ENCODE measurements around the gene OGDHL.
"Not testable (repeated sequence)": the region's sequence is repeated elsewhere in the genome, so short reads cannot be mapped to it uniquely, and the experiment has no call there.

OGDHL gene

DNA sequence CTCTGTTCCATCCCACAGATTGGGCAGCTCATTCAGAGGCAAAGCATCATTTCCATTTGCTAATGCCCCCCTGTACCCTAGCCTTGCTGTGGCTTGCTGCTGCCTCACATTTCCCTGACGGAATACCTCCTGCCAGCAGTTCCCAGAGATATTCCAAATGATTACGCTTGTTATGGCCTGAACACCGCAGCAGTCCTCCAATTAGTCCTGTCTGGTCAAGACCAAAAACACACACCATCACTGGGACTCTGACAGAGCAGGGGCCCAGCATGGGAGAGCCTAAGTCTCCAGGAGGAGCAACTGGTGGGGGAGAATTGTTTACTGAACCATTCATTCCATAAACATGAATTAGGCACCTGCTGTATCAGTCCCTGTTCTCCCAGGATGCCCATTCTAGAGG is 6.1 kb downstream of the OGDHL start:
- H3K36me3 ChIP-seq (ENCODE audit: insufficient read depth, low read length) = no peaks in the 10 kb centered on the region
- peaks cover 0 to 4% of the 10 kb centered on the region in 2 donors for H3K27me3 ChIP-seq (ENCODE audit: control insufficient read depth in 1 of 2, insufficient read depth in 2 of 2, low read length in 2 of 2)
- H3K4me1 ChIP-seq (ENCODE audit: insufficient read depth, low read length) = no peaks in the 10 kb centered on the region
- no peak overlapping the region for H3K4me3 ChIP-seq (ENCODE audit: low read depth in 1 of 2, low read length in 2 of 2)
- H3K9ac ChIP-seq (ENCODE audit: low read length) = no peak overlapping the region
- H3K9me3 ChIP-seq (ENCODE audit: low read length) = no peaks in the 10 kb centered on the region
- H3K27ac ChIP-seq (ENCODE audit: low read depth, low read length) = no peak overlapping the region

DNA sequence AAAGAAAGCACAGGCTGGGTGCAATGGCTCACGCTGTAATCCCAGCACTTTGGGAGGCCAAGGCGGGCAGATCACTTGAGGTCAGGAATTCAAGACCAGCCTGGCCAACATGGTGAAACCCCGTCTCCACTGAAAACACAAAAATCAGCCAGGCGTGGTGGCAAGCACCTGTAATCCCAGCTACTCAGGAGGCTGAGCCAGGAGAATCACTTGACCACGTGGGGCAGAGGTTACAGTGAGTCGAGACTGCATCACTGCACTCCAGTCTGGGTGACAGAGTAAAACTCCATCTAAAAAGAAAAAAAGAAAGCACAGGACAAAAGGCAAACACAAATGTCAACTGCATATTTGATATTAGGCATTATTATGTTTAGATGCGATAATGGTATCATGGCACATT is 7.2 kb downstream of the OGDHL start:
- H3K4me3 ChIP-seq (ENCODE audit: low read depth in 1 of 2, low read length in 2 of 2); H3K9ac ChIP-seq (ENCODE audit: low read length); H3K27me3 ChIP-seq (ENCODE audit: control insufficient read depth in 1 of 2, insufficient read depth in 2 of 2, low read length in 2 of 2); H3K9me3 ChIP-seq (ENCODE audit: low read length); H3K36me3 ChIP-seq (ENCODE audit: insufficient read depth, low read length); H3K27ac ChIP-seq (ENCODE audit: low read depth, low read length); H3K4me1 ChIP-seq (ENCODE audit: insufficient read depth, low read length): not testable (repeated sequence)

DNA sequence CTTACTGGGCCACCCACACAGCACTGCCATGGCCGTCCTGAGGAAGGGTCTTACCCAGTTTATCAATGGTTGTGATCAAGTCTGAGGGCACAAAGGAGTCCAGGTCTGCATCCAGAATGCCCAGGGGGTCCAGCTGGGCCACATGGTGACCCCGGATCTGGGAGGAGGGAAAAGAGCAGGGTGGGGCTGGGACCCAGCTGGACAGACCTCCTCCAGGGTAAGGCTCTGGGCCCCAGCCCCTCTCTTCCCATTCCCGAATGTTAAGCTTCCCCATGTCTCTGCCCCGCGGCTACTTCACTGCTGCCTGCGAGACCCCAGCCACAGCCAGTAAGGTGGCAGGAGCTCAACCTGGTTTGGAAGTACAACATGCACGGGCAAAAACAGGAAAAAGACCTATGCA is 9.5 kb downstream of the OGDHL start:
- no peaks in the 10 kb centered on the region for H3K4me1 ChIP-seq (ENCODE audit: insufficient read depth, low read length)
- H3K4me3 ChIP-seq (ENCODE audit: low read depth in 1 of 2, low read length in 2 of 2) = no peak overlapping the region
- no peak overlapping the region for H3K27ac ChIP-seq (ENCODE audit: low read depth, low read length)
- no peaks in the 10 kb centered on the region for H3K27me3 ChIP-seq (ENCODE audit: control insufficient read depth in 1 of 2, insufficient read depth in 2 of 2, low read length in 2 of 2)
- no peaks in the 10 kb centered on the region for H3K9me3 ChIP-seq (ENCODE audit: low read length)
- H3K36me3 ChIP-seq (ENCODE audit: insufficient read depth, low read length) = no peaks in the 10 kb centered on the region
- no peak overlapping the region for H3K9ac ChIP-seq (ENCODE audit: low read length)

DNA sequence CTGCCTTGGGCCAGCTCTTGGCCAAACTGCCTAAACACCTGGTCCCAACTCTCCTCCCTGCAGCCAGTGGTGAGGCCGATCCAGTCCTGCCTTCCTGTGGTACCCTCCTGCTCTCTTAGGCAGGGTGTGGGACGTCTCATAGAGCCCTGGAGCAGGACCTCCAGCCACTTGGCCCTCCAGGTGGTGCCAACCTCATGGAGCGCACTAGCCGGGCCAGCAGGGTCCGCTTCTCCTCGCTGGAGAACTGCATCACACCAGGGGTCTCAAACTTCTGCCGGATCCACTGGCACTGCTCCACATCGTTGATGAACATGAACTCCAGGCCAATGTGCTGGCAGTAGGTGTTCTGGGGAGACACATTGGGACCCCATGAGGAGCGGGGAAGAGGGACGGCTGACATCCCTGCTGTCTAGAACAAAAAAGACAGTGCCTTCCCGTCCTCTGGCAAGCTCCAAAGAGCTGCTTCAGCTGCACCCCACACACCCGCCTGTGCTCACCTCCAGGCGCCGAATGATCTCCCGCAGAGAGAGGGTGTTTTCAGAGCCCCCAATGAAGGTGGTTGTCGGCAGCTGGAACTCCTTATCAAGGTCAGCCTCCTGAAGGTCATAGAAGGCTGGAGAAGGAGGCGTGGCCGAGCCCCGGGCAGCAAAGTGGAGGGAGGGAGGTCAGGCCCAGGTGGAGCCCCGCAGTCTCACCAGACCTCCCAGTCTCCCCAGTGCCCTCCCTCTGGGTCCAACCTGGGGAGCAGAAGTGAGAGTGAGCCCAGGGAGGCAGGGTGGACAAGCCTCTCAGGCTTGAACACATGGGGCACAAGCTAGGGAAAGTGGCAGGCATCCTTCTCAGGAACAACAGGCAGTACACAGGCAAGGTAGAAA is 10.2 kb downstream of the OGDHL start:
- H3K9ac ChIP-seq (ENCODE audit: low read length) = no peak overlapping the region
- no peak overlapping the region for H3K27ac ChIP-seq (ENCODE audit: low read depth, low read length)
- H3K4me3 ChIP-seq (ENCODE audit: low read depth in 1 of 2, low read length in 2 of 2) = no peak overlapping the region
- H3K4me1 ChIP-seq (ENCODE audit: insufficient read depth, low read length) = no peaks in the 10 kb centered on the region
- no peaks in the 10 kb centered on the region for H3K9me3 ChIP-seq (ENCODE audit: low read length)
- H3K36me3 ChIP-seq (ENCODE audit: insufficient read depth, low read length) = no peaks in the 10 kb centered on the region
- no peaks in the 10 kb centered on the region for H3K27me3 ChIP-seq (ENCODE audit: control insufficient read depth in 1 of 2, insufficient read depth in 2 of 2, low read length in 2 of 2)

DNA sequence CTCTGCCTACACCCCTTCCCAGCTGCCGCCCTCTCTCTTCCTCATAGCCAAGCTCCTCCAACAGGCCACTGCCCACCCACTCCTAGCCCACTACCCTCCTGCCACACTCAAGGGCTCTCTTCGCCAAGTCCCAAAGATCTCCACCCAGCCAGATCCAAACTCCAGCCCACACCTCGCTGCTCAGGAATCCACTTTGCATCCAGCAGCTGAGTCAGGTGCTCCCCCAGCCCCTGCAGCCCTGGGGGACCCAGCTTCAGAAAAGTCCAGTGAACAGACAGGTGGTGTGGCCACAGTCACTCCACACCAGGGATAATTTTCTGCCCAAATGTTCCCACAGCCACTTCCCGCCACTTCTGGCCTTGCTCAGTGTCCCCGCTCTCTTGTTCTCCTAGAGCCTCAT is 10.9 kb downstream of the OGDHL start:
- Histone ChIP-seq H3K27ac (ENCODE audit: low read depth, low read length) (no peak overlapping the region), H3K36me3 (ENCODE audit: insufficient read depth, low read length) (no peaks in the 10 kb centered on the region), H3K9me3 (ENCODE audit: low read length) (no peaks in the 10 kb centered on the region), H3K4me3 (ENCODE audit: low read depth in 1 of 2, low read length in 2 of 2) (no peak overlapping the region), H3K4me1 (ENCODE audit: insufficient read depth, low read length) (no peaks in the 10 kb centered on the region), H3K27me3 (ENCODE audit: control insufficient read depth in 1 of 2, insufficient read depth in 2 of 2, low read length in 2 of 2) (no peaks in the 10 kb centered on the region), H3K9ac (ENCODE audit: low read length) (no peak overlapping the region)

DNA sequence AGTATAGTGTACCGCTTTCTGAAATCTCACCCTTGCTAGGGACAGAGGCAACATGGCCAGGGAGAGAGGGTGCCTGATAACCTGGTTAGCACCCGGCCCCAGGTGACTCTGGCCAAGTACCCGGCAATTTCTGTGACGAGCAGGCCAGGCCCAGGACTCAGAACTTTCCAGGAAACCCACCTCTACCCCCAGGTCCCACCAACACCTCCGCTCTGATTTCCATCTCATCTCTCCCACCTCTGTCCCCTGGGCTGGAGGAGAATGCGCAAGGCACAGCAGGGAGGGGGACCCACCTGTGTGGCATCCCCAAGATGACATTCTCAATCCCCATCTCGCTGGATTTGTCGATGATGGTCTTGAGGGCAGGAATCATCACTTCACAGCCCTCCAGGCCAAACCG is 11.6 kb downstream of the OGDHL start:
- H3K9me3 ChIP-seq (ENCODE audit: low read length) = no peaks in the 10 kb centered on the region
- no peak overlapping the region for H3K4me3 ChIP-seq (ENCODE audit: low read depth in 1 of 2, low read length in 2 of 2)
- no peaks in the 10 kb centered on the region for H3K27me3 ChIP-seq (ENCODE audit: control insufficient read depth in 1 of 2, insufficient read depth in 2 of 2, low read length in 2 of 2)
- no peaks in the 10 kb centered on the region for H3K36me3 ChIP-seq (ENCODE audit: insufficient read depth, low read length)
- H3K27ac ChIP-seq (ENCODE audit: low read depth, low read length) = no peak overlapping the region
- H3K9ac ChIP-seq (ENCODE audit: low read length) = no peak overlapping the region
- no peaks in the 10 kb centered on the region for H3K4me1 ChIP-seq (ENCODE audit: insufficient read depth, low read length)

- Histone ChIP-seq H3K4me1 (ENCODE audit: insufficient read depth, low read length) (no peaks in the 10 kb centered on the region), H3K9ac (ENCODE audit: low read length) (no peak overlapping the region), H3K4me3 (ENCODE audit: low read depth in 1 of 2, low read length in 2 of 2) (no peak overlapping the region), H3K36me3 (ENCODE audit: insufficient read depth, low read length) (no peaks in the 10 kb centered on the region), H3K9me3 (ENCODE audit: low read length) (no peaks in the 10 kb centered on the region), H3K27ac (ENCODE audit: low read depth, low read length) (no peak overlapping the region), H3K27me3 (ENCODE audit: control insufficient read depth in 1 of 2, insufficient read depth in 2 of 2, low read length in 2 of 2) (no peaks in the 10 kb centered on the region)
These were observed 12.3 kb downstream of the OGDHL start for GRCh38 chr10:49749556-49750491.

GRCh38 chr10:49749144-49749543 is 13.0 kb downstream of the OGDHL start:
- Histone ChIP-seq H3K27me3 (ENCODE audit: control insufficient read depth in 1 of 2, insufficient read depth in 2 of 2, low read length in 2 of 2) (no peaks in the 10 kb centered on the region), H3K4me1 (ENCODE audit: insufficient read depth, low read length) (no peaks in the 10 kb centered on the region), H3K9me3 (ENCODE audit: low read length) (no peaks in the 10 kb centered on the region), H3K27ac (ENCODE audit: low read depth, low read length) (no peak overlapping the region), H3K36me3 (ENCODE audit: insufficient read depth, low read length) (no peaks in the 10 kb centered on the region), H3K4me3 (ENCODE audit: low read depth in 1 of 2, low read length in 2 of 2) (no peak overlapping the region), H3K9ac (ENCODE audit: low read length) (no peak overlapping the region)

- Histone ChIP-seq H3K9me3 (ENCODE audit: low read length) (no peaks in the 10 kb centered on the region), H3K4me3 (ENCODE audit: low read depth in 1 of 2, low read length in 2 of 2) (no peak overlapping the region), H3K4me1 (ENCODE audit: insufficient read depth, low read length) (no peaks in the 10 kb centered on the region), H3K36me3 (ENCODE audit: insufficient read depth, low read length) (no peaks in the 10 kb centered on the region), H3K27ac (ENCODE audit: low read depth, low read length) (no peak overlapping the region), H3K27me3 (ENCODE audit: control insufficient read depth in 1 of 2, insufficient read depth in 2 of 2, low read length in 2 of 2) (no peaks in the 10 kb centered on the region), H3K9ac (ENCODE audit: low read length) (no peak overlapping the region)
These were observed 14.1 kb downstream of the OGDHL start for GRCh38 chr10:49748006-49748405.

DNA sequence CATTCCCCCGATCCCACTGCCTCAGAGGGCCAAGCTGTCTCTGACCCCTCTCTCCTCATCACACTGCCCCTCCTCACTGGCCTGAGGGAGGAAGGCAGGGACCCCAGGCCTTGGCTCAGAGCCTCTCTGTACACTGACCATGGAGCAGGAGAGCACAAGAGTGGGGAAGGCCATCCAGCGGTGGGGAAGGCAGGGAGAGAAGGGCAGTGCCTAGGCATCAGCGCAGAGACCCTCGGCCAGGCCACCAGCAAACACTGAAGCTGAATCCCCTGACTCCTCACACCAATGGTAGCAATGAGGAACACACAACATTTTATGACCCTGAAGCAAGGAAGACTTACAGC is 14.8 kb downstream of the OGDHL start:
- Histone ChIP-seq H3K4me3 (ENCODE audit: low read depth in 1 of 2, low read length in 2 of 2) (no peak overlapping the region), H3K4me1 (ENCODE audit: insufficient read depth, low read length) (no peaks in the 10 kb centered on the region), H3K27ac (ENCODE audit: low read depth, low read length) (no peak overlapping the region), H3K27me3 (ENCODE audit: control insufficient read depth in 1 of 2, insufficient read depth in 2 of 2, low read length in 2 of 2) (no peaks in the 10 kb centered on the region), H3K36me3 (ENCODE audit: insufficient read depth, low read length) (no peaks in the 10 kb centered on the region), H3K9me3 (ENCODE audit: low read length) (no peaks in the 10 kb centered on the region), H3K9ac (ENCODE audit: low read length) (no peak overlapping the region)

DNA sequence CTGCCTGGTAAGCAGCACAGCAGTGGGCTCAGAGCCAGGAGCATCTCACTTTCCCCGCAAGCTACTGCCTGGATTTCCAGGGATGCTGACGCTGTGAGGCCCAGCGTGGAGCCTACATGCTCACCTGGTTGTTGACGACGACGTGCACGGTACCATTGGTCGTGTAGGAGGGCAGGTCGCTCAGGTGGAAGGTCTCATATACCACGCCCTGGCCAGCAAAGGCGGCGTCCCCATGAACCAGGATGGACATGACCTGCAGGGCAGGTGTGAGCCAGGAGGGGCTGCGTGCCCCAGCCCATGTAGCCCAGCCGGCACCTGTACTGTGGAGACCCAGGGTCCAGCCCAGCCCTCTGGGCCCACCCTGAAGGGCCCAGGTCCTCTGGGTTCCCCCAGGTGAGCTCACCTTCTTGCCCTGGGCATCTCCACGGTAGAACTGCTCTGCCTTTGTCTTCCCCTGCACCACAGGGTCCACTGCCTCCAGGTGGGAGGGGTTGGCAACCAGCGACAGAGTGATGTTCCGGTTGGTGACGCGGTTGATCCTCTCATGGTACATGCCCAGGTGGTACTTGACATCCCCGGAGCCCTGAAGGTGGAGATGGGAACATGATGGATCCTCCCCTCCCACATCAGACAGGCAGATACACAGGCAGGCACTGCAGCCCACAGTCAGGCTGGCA is 15.4 kb downstream of the OGDHL start:
- no peaks in the 10 kb centered on the region for H3K36me3 ChIP-seq (ENCODE audit: insufficient read depth, low read length)
- H3K4me1 ChIP-seq (ENCODE audit: insufficient read depth, low read length) = no peaks in the 10 kb centered on the region
- H3K9me3 ChIP-seq (ENCODE audit: low read length) = no peaks in the 10 kb centered on the region
- no peaks in the 10 kb centered on the region for H3K27me3 ChIP-seq (ENCODE audit: control insufficient read depth in 1 of 2, insufficient read depth in 2 of 2, low read length in 2 of 2)
- no peak overlapping the region for H3K9ac ChIP-seq (ENCODE audit: low read length)
- H3K4me3 ChIP-seq (ENCODE audit: low read depth in 1 of 2, low read length in 2 of 2) = no peak overlapping the region
- no peak overlapping the region for H3K27ac ChIP-seq (ENCODE audit: low read depth, low read length)
